GM12878 (cell line): ENCODE measurements around the gene FAM184B.

Experiments
- ATF2 ChIP-seq: IDR thresholded peaks from 2 replicates; pipeline ENCODE4 v1.6.1; 2012; ENCODE audit warnings: low read length, inconsistent platforms
- CEBPB ChIP-seq, 2 experiments: fragments of 150-350 bp in 1 of 2; IDR thresholded peaks; 2 replicates each; pipeline ENCODE4 v1.6.1; 2012 to 2014; ENCODE audit warnings: low read depth in 2 of 2, low read length in 2 of 2, borderline replicate concordance in 1 of 2, inconsistent platforms in 1 of 2
- HCFC1 ChIP-seq: fragments of 150-350 bp; IDR thresholded peaks from 2 replicates; pipeline ENCODE4 v1.6.1; 2014; ENCODE audit warnings: low read length
- IRF4 ChIP-seq: IDR thresholded peaks from 2 replicates; pipeline ENCODE4 v1.6.1; 2011; ENCODE audit warnings: low read depth, low read length
- KDM1A ChIP-seq: fragments of 200-600 bp; sonication (generic); IDR thresholded peaks from 2 replicates; pipeline ENCODE4 v1.6.1; 2016; ENCODE audit warnings: borderline replicate concordance
- NR2C2 ChIP-seq: IDR thresholded peaks from 2 replicates; pipeline ENCODE4 v1.6.1; 2011; ENCODE audit warnings: borderline replicate concordance, low read depth; ENCODE audit not compliant: control insufficient read depth, insufficient read length
- PML ChIP-seq: IDR thresholded peaks from 2 replicates; pipeline ENCODE4 v1.6.1; 2012; ENCODE audit warnings: low read length, inconsistent platforms
- POLR2A ChIP-seq: IDR thresholded peaks from 2 replicates; pipeline ENCODE4 v1.6.1; 2011; ENCODE audit warnings: low read depth, mild to moderate bottlenecking, low read length
- SREBF2 ChIP-seq: IDR thresholded peaks from 2 replicates; pipeline ENCODE4 v1.6.1; 2012; ENCODE audit warnings: mild to moderate bottlenecking, low read length
- SRF ChIP-seq, 2 experiments: IDR thresholded peaks; 2 replicates each; pipeline ENCODE4 v1.6.1; 2011; ENCODE audit warnings: low read depth in 2 of 2, low read length in 2 of 2, mild to moderate bottlenecking in 1 of 2, moderate library complexity in 1 of 2
- TF ChIP-seq, protein P1 (sequence below): IDR thresholded peaks from 2 replicates; pipeline ENCODE4 v1.6.1; 2012; ENCODE audit warnings: mild to moderate bottlenecking, low read depth, low read length
- TF ChIP-seq, protein P2 (sequence below), 3 experiments: IDR thresholded peaks in 2 of 3; conservative IDR thresholded peaks in 1 of 3; 2 replicates each; pipeline ENCODE4 v1.5.1; 2011; ENCODE audit warnings: low read depth in 3 of 3, low read length in 3 of 3, mild to moderate bottlenecking in 3 of 3, control low read depth in 2 of 3, moderate library complexity in 2 of 3, inconsistent platforms in 1 of 3, mixed read lengths in 1 of 3; ENCODE audit not compliant: control insufficient read depth in 2 of 3, insufficient read depth in 1 of 3; ENCODE audit errors: extremely low read depth in 1 of 3

DNA sequence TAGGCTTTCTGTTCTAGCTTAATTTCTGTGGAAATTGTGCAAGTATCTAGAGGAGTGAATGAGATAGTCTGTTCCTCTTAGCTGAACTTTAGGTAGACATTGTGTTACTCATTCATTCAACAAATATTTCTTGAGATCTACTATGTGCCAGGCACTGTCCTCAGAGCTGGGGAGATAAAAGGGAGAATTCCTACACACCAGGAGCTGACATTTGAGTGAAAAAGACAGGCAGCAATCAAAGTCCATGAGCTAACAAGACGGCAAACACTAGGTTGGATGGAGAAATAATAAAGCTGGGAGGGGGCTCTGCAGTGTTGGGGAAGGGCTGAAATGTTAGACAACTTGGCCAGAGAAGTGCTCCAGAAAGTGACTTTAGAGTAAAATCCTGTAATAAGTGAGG lies 86.9 kb downstream of the FAM184B start:
- no peak for TF ChIP-seq CEBPB (IDR thresholded peaks at IDR 0.05; ENCODE audit: borderline replicate concordance in 1 of 2, low read depth in 2 of 2, low read length in 2 of 2)
- TF ChIP-seq SREBF2: no peak
- TF ChIP-seq, protein P1, sequence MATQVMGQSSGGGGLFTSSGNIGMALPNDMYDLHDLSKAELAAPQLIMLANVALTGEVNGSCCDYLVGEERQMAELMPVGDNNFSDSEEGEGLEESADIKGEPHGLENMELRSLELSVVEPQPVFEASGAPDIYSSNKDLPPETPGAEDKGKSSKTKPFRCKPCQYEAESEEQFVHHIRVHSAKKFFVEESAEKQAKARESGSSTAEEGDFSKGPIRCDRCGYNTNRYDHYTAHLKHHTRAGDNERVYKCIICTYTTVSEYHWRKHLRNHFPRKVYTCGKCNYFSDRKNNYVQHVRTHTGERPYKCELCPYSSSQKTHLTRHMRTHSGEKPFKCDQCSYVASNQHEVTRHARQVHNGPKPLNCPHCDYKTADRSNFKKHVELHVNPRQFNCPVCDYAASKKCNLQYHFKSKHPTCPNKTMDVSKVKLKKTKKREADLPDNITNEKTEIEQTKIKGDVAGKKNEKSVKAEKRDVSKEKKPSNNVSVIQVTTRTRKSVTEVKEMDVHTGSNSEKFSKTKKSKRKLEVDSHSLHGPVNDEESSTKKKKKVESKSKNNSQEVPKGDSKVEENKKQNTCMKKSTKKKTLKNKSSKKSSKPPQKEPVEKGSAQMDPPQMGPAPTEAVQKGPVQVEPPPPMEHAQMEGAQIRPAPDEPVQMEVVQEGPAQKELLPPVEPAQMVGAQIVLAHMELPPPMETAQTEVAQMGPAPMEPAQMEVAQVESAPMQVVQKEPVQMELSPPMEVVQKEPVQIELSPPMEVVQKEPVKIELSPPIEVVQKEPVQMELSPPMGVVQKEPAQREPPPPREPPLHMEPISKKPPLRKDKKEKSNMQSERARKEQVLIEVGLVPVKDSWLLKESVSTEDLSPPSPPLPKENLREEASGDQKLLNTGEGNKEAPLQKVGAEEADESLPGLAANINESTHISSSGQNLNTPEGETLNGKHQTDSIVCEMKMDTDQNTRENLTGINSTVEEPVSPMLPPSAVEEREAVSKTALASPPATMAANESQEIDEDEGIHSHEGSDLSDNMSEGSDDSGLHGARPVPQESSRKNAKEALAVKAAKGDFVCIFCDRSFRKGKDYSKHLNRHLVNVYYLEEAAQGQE: no peak
- TF ChIP-seq ATF2: no peak
- no peak for TF ChIP-seq POLR2A
- no peak for TF ChIP-seq HCFC1
- no peak for TF ChIP-seq PML
- TF ChIP-seq NR2C2: no peak
- TF ChIP-seq KDM1A: no peak
- no peak for TF ChIP-seq IRF4
- TF ChIP-seq, protein P2, sequence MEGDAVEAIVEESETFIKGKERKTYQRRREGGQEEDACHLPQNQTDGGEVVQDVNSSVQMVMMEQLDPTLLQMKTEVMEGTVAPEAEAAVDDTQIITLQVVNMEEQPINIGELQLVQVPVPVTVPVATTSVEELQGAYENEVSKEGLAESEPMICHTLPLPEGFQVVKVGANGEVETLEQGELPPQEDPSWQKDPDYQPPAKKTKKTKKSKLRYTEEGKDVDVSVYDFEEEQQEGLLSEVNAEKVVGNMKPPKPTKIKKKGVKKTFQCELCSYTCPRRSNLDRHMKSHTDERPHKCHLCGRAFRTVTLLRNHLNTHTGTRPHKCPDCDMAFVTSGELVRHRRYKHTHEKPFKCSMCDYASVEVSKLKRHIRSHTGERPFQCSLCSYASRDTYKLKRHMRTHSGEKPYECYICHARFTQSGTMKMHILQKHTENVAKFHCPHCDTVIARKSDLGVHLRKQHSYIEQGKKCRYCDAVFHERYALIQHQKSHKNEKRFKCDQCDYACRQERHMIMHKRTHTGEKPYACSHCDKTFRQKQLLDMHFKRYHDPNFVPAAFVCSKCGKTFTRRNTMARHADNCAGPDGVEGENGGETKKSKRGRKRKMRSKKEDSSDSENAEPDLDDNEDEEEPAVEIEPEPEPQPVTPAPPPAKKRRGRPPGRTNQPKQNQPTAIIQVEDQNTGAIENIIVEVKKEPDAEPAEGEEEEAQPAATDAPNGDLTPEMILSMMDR (IDR thresholded peaks at IDR 0.05 in 2 of 3, conservative IDR thresholded peaks at IDR 0.05 in 1 of 3; ENCODE audit: control insufficient read depth in 2 of 3, extremely low read depth in 1 of 3, insufficient read depth in 1 of 3, low read depth in 3 of 3, low read length in 3 of 3): no peak
- no peak for TF ChIP-seq SRF (IDR thresholded peaks at IDR 0.05; ENCODE audit: low read depth in 2 of 2, low read length in 2 of 2)
